Progenitor cell of endocrine pancreas (in vitro differentiated cells): ENCODE data around the gene MFAP4. TPM values are rescaled to one million over a fixed set of nuclear protein-coding genes. Genes with fewer than 3 reads are reported as not detected.

Source experiments
- DNase-seq: peaks from one replicate; pipeline ENCODE4 v3.0.0; 2021; ENCODE audit warnings: low spot score; ENCODE audit not compliant: unreplicated experiment
- H3K27ac Mint-ChIP-seq: 2 replicates; pipeline ENCODE4 v1.8.0; 2021; ENCODE audit warnings: mild to moderate bottlenecking, moderate library complexity, mixed read lengths
- H3K27me3 Mint-ChIP-seq: 2 replicates; pipeline ENCODE4 v1.8.0; 2021; ENCODE audit warnings: mixed read lengths
- H3K36me3 Mint-ChIP-seq: 2 replicates; pipeline ENCODE4 v1.8.0; 2022; ENCODE audit warnings: mixed read lengths; ENCODE audit not compliant: insufficient read depth
- H3K4me1 Mint-ChIP-seq: 2 replicates; pipeline ENCODE4 v1.8.0; 2021; ENCODE audit warnings: low read depth, mixed read lengths
- H3K4me3 Mint-ChIP-seq: 2 replicates; pipeline ENCODE4 v1.8.0; 2021; ENCODE audit warnings: low read depth, mild to moderate bottlenecking, moderate library complexity, mixed read lengths
- H3K9me3 Mint-ChIP-seq: 2 replicates; pipeline ENCODE4 v1.8.0; 2021; ENCODE audit warnings: low read depth, mixed read lengths
- CTCF ChIP-seq: fragments of 200-600 bp; sonication (generic); IDR thresholded peaks from one replicate; pipeline ENCODE4 v1.5.0; 2021; ENCODE audit warnings: antibody characterized with exemption, mild to moderate bottlenecking; ENCODE audit not compliant: unreplicated experiment
- total RNA-seq: library from RNA; stranded (reverse); gene quantifications from 2 replicates; pipeline ENCODE4 v1.2.1, GENCODE V29; 2021

The MFAP4 gene
- total RNA-seq, 1 donor from 2014 or later, result 2.3 TPM

DNA sequence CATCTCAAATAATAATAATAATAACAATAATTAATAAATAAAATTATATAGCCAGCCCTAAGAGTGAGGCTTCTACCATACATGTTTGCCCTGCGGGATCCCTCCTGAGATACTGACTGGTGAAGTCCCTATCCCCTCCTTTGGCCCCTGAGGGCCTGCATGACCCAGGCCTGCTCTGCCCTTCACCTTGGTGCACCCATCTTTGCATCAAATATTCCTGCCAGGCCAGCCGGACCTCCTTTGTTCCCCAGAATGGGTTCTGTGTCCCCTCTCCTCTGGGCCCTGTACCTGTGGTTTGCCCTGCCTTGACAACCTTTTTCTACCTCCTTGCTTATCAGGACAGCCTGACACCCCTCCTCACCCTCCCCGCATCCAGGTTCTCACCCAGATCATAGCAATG is 22.1 kb upstream of the MFAP4 start:
- no peaks in the 10 kb centered on the region for H3K36me3 Mint-ChIP-seq
- H3K9me3 Mint-ChIP-seq, result no peaks in the 10 kb centered on the region
- DNase-seq, result no peak

GRCh38 chr17:19408346-19408710 is 21.3 kb upstream of the MFAP4 start:
- no peak for DNase-seq
- H3K9me3 Mint-ChIP-seq, result peaks cover 3% of the 10 kb centered on the region
- TF ChIP-seq CTCF, result no peak
- no peaks in the 10 kb centered on the region for H3K4me1 Mint-ChIP-seq
- H3K27ac Mint-ChIP-seq, result no peak overlapping the region
- peaks cover 15% of the 10 kb centered on the region for H3K27me3 Mint-ChIP-seq
- H3K4me3 Mint-ChIP-seq, result no peak overlapping the region
- no peaks in the 10 kb centered on the region for H3K36me3 Mint-ChIP-seq

More for the DNA sequence above, 22.1 kb upstream of the MFAP4 start:
- H3K27ac Mint-ChIP-seq, result no peak overlapping the region
- H3K27me3 Mint-ChIP-seq, result peaks cover 15% of the 10 kb centered on the region
- H3K4me1 Mint-ChIP-seq, result no peaks in the 10 kb centered on the region
- TF ChIP-seq CTCF, result no peak
- H3K4me3 Mint-ChIP-seq, result no peak overlapping the region

GRCh38 chr17:19407601-19408345 is 20.8 kb upstream of the MFAP4 start:
- H3K4me3 Mint-ChIP-seq, result no peak overlapping the region

GRCh38 chr17:19405114-19405513 is 18.1 kb upstream of the MFAP4 start:
- TF ChIP-seq CTCF, result no peak
- Mint-ChIP-seq H3K27me3 (peaks cover 11% of the 10 kb centered on the region), H3K4me1 (no peaks in the 10 kb centered on the region), H3K4me3 (no peak overlapping the region), H3K36me3 (no peaks in the 10 kb centered on the region), H3K27ac (no peak overlapping the region), H3K9me3 (peaks cover 3% of the 10 kb centered on the region)
- DNase-seq, result no peak

More at GRCh38 chr17:19407601-19408345, 20.8 kb upstream of the MFAP4 start:
- Mint-ChIP-seq H3K4me1 (no peaks in the 10 kb centered on the region), H3K36me3 (no peaks in the 10 kb centered on the region), H3K27me3 (peaks cover 15% of the 10 kb centered on the region), H3K9me3 (peaks cover 3% of the 10 kb centered on the region), H3K27ac (no peak overlapping the region)
- no peak for DNase-seq
- no peak for TF ChIP-seq CTCF

DNA sequence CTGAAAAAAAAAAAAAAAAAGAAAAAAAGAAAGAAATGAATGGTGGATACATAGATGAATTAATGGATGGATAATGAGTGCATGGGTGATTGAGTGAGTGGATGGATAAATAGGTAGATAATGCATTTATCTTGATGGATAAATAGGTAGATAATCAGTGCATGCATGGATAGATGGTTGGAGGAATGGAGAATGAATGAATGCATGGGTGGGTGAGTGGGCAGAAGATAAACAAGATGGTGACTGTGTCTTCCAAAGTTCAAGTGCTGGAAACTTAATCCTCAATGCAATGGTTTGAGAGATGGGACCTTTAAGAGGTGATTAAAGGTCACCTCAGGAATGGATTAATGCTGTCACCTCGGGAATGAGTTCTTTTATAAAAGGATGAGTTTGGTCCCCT is 17.3 kb upstream of the MFAP4 start:
- no peaks in the 10 kb centered on the region for H3K4me1 Mint-ChIP-seq
- H3K27me3 Mint-ChIP-seq, result peaks cover 7% of the 10 kb centered on the region
- H3K4me3 Mint-ChIP-seq, result no peak overlapping the region
- DNase-seq, result no peak
- peaks cover 3% of the 10 kb centered on the region for H3K9me3 Mint-ChIP-seq
- TF ChIP-seq CTCF, result no peak
- H3K36me3 Mint-ChIP-seq, result no peaks in the 10 kb centered on the region
- H3K27ac Mint-ChIP-seq, result no peak overlapping the region
